IPS-11a (cell line): ENCODE measurements around the gene IFNA5.

Experiments used
- H3K4me3 ChIP-seq: one replicate; pipeline ENCODE4 v1.5.1; 2013; ENCODE audit warnings: low read depth, low read length, control low read depth

IFNA5 gene

GRCh38 chr9:21294904-21295538, 10.1 kb downstream of the IFNA5 start:
- H3K4me3 ChIP-seq: no peak overlapping the region

- H3K4me3 ChIP-seq: no peak overlapping the region
These were observed 10.7 kb downstream of the IFNA5 start for GRCh38 chr9:21294364-21294774.

DNA sequence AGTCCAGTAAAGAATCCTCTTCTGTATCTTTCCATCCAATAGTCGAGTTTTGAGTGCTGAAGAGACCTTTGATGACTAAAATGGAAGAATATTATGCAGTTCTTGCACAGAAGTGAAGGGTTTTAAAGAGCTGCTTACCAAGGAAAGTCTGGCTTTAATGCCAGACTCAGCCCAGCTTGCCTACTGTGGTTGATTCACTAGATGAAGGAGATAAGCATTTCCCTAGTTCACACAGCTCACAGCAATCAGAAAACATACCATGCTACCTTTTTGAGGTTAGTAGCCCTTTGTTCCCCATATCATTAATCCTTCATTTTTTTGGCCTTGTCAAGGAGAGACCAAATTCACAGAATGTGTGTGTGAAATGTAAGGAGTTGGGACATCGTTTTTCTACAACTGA, 15.3 kb downstream of the IFNA5 start:
- H3K4me3 ChIP-seq: no peak overlapping the region

DNA sequence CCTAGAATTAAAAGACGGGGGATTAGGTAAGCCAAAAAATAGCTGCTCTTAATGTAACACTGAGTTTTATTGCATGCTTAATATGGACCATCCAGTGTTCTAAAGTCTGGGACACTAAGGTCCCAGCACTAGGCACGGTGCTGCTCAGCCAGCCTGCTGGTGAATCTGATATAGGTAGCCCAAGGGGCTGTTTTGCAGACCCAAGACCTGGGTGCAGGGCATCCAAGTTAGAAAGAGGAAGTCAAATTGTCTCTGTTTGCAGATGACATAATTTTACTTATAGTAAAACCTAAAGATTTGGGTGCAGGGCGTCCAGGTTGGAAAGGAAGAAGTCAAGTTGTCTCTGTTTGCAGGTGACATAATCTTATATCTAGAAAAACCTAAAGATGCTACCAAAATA, 17.8 kb downstream of the IFNA5 start:
- no peak overlapping the region for H3K4me3 ChIP-seq

- no peak overlapping the region for H3K4me3 ChIP-seq
These were observed 18.5 kb downstream of the IFNA5 start for GRCh38 chr9:21286659-21287058.

DNA sequence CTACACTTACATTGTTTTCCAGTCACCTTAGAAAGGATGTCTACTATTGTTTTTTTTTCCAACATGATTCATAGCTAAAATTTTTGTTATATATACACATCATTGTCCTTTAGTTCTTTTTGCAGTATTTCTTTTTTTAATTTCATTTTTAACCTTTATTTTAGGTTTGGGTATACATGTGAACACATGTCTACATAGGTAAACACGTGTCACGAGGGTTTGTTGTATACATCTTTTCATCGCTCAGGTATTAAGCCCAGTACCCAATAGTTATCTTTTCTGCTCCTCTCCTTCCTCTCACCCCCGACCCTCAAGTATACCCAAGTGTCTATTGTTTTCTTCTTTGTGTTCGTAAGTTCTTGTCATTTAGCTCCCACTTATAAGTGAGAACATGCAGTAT, 19.0 kb downstream of the IFNA5 start:
- H3K4me3 ChIP-seq: no peak overlapping the region

- no peak overlapping the region for H3K4me3 ChIP-seq
These were observed 23.8 kb downstream of the IFNA5 start for GRCh38 chr9:21281275-21281674.

- no peak overlapping the region for H3K4me3 ChIP-seq
These were observed 36.8 kb downstream of the IFNA5 start for GRCh38 chr9:21268347-21268657.

DNA sequence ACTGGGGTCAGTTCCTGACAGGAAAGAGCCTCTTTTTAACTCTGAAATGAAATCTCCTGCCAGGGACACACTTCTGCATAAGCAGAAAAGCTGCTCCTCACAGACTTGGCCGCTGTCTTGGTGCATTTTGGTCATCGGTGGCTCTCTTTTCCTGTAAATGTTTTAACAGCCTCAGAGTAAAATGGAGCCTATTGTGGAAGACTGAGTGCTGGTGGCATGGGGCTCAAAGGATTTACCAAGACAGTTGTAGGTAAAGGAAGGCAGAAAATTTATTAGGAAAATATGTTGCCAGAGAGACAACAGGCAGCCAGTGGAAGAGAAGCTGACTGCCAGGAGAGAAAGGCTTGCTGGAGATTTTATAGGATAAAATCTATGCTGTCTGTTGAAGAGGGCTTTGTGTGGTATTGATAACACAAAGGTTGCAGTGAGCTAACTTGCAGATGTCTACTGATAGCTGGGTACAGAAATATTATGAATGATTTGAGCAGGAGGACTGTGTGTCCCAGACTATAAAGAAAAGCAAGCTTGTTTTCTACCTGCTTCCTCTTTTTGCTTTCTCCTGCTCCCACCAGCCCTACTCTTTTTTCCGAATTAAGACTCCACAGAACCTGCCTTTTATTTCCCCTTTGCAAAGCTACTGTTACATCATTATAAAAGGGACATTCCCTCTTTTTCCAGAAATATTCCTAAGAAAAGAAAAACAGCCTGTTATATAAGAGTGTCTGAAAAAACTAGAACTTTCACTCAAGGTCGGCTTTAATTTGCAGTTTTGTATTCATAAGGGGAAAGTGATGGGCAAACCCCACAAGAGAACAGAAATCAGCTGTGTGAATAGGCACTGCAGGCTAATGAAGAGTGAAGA, 37.4 kb downstream of the IFNA5 start:
- H3K4me3 ChIP-seq: no peak overlapping the region

- no peak overlapping the region for H3K4me3 ChIP-seq
These were observed 38.2 kb downstream of the IFNA5 start for GRCh38 chr9:21266733-21267484.

DNA sequence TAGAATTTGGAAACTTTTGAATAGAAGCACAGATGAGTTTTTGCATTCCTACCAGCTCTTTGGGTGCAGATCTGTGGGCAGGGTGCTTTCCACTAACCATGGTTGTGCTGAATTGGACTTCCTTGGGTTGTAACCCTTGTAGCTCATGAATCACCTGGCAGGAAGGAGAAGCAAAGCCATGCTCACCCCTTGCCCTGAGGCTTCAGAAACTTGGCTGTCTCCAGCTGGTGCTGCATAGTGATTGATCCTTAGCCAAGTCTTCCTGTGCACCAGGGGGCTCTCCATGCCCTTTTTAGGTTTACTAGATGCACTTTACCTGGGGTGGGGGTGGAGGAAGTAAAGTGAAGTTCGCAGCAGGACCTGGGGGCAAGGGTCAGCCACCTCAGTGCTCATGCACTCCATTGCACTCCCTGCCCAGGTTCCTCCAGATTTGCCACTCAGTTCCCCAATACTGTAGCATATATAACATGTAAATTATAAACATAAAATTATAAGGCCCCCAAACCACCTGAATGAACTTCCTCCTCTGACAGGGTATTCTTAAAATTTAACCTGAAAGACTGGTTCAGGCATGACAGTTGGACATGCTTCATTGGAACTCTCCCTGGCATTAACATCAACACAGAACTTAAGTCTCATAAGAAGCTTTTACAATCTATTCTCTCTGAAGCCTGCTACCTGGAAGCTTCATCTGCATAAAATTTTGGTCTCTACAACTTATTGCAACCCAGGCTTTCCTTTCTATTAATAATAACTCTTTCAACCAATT, 39.5 kb downstream of the IFNA5 start:
- H3K4me3 ChIP-seq: no peak overlapping the region

DNA sequence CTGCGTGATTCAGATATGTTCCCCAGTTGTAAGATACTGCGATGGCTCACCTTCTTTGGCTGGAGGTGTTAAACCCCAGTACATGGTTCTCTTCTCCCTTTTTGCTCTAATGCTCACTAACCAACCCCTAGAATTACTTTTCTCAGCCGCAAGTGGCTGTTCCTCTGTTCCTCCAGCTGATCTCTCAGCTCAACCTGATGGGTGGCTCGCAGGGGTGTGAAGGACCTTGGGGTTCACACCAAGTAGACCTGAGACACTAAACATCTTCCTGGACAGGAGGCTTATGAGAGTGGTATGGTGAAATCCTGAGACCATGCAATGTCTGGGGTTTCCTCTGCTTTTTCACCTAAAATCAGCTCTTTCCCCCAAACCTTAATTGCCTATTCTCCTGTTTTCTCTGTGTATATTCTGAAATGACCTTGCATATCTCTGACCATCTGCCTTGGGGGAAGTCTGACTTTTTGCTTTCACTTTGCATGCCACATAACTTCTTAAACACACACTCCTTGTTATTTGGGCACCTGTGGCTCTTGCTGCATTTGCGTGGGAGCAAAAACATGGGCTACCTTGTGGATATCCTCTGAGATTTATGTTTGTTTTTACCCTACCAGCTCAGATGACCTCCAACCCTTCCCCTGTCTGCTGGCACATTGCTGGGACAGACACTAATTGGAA, 49.4 kb downstream of the IFNA5 start:
- H3K4me3 ChIP-seq: no peak overlapping the region
